ENCODE measurements around the gene MYO16.

The MYO16 gene

GRCh38 chr13:109033090-109033489, 403.7 kb downstream of the MYO16 start:
- TF ChIP-seq CTCF (IDR thresholded peaks at IDR 0.05) = no peak
- H3K9me3 ChIP-seq = no peaks in the 10 kb centered on the region
- H3K4me3 ChIP-seq = no peak overlapping the region
- intact Hi-C loops (cut with DNase I; ENCODE audit: low total_unique reads) = no loop called here
- no peak overlapping the region for H3K27ac ChIP-seq
- H3K4me1 ChIP-seq = peaks cover 0 to 7% (median 0%) of the 10 kb centered on the region in 4 donors
- no peaks in the 10 kb centered on the region for H3K36me3 ChIP-seq
- no peak for DNase-seq
- H3K27me3 ChIP-seq = no peaks in the 10 kb centered on the region

GRCh38 chr13:109036078-109036780, 406.8 kb downstream of the MYO16 start:
- H3K4me3 ChIP-seq = no peak overlapping the region
- no peaks in the 10 kb centered on the region for H3K36me3 ChIP-seq
- H3K4me1 ChIP-seq = peaks cover 0 to 7% (median 0%) of the 10 kb centered on the region in 4 donors
- intact Hi-C loops (cut with DNase I; ENCODE audit: low total_unique reads) = no loop called here
- no peak for TF ChIP-seq CTCF (IDR thresholded peaks at IDR 0.05)
- no peak overlapping the region for H3K27ac ChIP-seq
- no peaks in the 10 kb centered on the region for H3K27me3 ChIP-seq
- H3K9me3 ChIP-seq = no peaks in the 10 kb centered on the region
- no peak for DNase-seq

GRCh38 chr13:109043636-109044035, 414.2 kb downstream of the MYO16 start:
- Histone ChIP-seq H3K27ac (no peak overlapping the region), H3K9me3 (no peaks in the 10 kb centered on the region), H3K4me1 (no peaks in the 10 kb centered on the region), H3K27me3 (no peaks in the 10 kb centered on the region), H3K36me3 (no peaks in the 10 kb centered on the region), H3K4me3 (no peak overlapping the region)
- DNase-seq = no peak
- intact Hi-C loops (cut with DNase I; ENCODE audit: low total_unique reads) = no loop called here
- no peak for TF ChIP-seq CTCF (IDR thresholded peaks at IDR 0.05)

- Histone ChIP-seq H3K4me3 (no peak overlapping the region), H3K4me1 (no peaks in the 10 kb centered on the region), H3K36me3 (no peaks in the 10 kb centered on the region), H3K27me3 (no peaks in the 10 kb centered on the region), H3K9me3 (no peaks in the 10 kb centered on the region), H3K27ac (no peak overlapping the region)
- intact Hi-C loops (cut with DNase I; ENCODE audit: low total_unique reads) = no loop called here
- DNase-seq = no peak
- no peak for TF ChIP-seq CTCF (IDR thresholded peaks at IDR 0.05)
These were observed 426.4 kb downstream of the MYO16 start for GRCh38 chr13:109055850-109056249.

GRCh38 chr13:109058087-109058486, 428.7 kb downstream of the MYO16 start:
- DNase-seq = no peak
- TF ChIP-seq CTCF (IDR thresholded peaks at IDR 0.05) = no peak
- H3K27ac ChIP-seq = no peak overlapping the region
- no peak overlapping the region for H3K4me3 ChIP-seq
- intact Hi-C loops (cut with DNase I; ENCODE audit: low total_unique reads) = no loop called here
- H3K9me3 ChIP-seq = no peaks in the 10 kb centered on the region
- no peaks in the 10 kb centered on the region for H3K36me3 ChIP-seq
- H3K4me1 ChIP-seq = no peaks in the 10 kb centered on the region
- H3K27me3 ChIP-seq = no peaks in the 10 kb centered on the region

- TF ChIP-seq CTCF (IDR thresholded peaks at IDR 0.05) = no peak
- Histone ChIP-seq H3K4me3 (no peak overlapping the region), H3K36me3 (no peaks in the 10 kb centered on the region), H3K27me3 (no peaks in the 10 kb centered on the region), H3K9me3 (no peaks in the 10 kb centered on the region), H3K27ac (no peak overlapping the region), H3K4me1 (no peaks in the 10 kb centered on the region)
- no peak for DNase-seq
- intact Hi-C loops (cut with DNase I; ENCODE audit: low total_unique reads) = no loop called here
These were observed 443.1 kb downstream of the MYO16 start for GRCh38 chr13:109072505-109072904.
